Panc1 (cell line): ENCODE results near the gene ITGA4.

Source experiments
- CTCF ChIP-seq: fragments of 450-650 bp; IDR thresholded peaks from 2 replicates; pipeline ENCODE4 v1.5.1; 2017; ENCODE audit warnings: mild to moderate bottlenecking
- POLR2AphosphoS5 ChIP-seq: IDR thresholded peaks from 2 replicates; pipeline ENCODE4 v1.6.1; 2012; ENCODE audit warnings: mild to moderate bottlenecking, low read depth, low read length, moderate library complexity
- REST ChIP-seq, 2 experiments: IDR thresholded peaks; 2 replicates each; pipeline ENCODE4 v1.6.1; 2011 to 2012; ENCODE audit warnings: low read depth in 2 of 2, control low read depth in 1 of 2, low read length in 1 of 2, mild to moderate bottlenecking in 1 of 2, moderate library complexity in 1 of 2; ENCODE audit not compliant: insufficient read depth in 1 of 2
- TCF7L2 ChIP-seq: IDR thresholded peaks from 2 replicates; pipeline ENCODE4 v1.6.1; 2011; ENCODE audit warnings: mild to moderate bottlenecking, low read depth, low read length, inconsistent platforms

DNA sequence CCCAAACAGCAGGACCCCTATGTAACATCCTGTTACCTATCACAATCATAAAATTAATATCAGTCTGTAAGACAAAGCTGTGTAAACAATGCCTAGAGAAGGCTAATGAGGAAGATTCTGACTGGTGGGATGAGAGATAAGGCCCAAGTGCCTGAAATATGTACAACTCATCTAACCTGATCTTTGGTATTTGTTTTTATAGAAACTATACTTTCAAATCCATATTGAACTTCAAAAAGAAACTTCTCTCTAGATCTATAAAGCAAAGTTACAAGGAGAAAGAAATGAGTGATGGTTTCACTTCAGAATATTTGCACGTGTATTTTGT lies 36.1 kb upstream of the ITGA4 start:
- no peak for TF ChIP-seq CTCF
- no peak for TF ChIP-seq POLR2AphosphoS5
- TF ChIP-seq TCF7L2, result no peak
- no peak for TF ChIP-seq REST (IDR thresholded peaks at IDR 0.05; ENCODE audit: insufficient read depth in 1 of 2, low read depth in 2 of 2, low read length in 1 of 2)
